GM12892 (cell line): Measurements from ENCODE around the gene ASIC2.

Experiments
- POLR2A ChIP-seq: IDR thresholded peaks from 2 replicates; pipeline ENCODE4 v1.6.1; 2011; ENCODE audit warnings: low read depth, low read length, control low read depth
- POLR2AphosphoS5 ChIP-seq: IDR thresholded peaks from 2 replicates; pipeline ENCODE4 v1.6.1; 2011; ENCODE audit warnings: low read depth, low read length, control low read depth

DNA sequence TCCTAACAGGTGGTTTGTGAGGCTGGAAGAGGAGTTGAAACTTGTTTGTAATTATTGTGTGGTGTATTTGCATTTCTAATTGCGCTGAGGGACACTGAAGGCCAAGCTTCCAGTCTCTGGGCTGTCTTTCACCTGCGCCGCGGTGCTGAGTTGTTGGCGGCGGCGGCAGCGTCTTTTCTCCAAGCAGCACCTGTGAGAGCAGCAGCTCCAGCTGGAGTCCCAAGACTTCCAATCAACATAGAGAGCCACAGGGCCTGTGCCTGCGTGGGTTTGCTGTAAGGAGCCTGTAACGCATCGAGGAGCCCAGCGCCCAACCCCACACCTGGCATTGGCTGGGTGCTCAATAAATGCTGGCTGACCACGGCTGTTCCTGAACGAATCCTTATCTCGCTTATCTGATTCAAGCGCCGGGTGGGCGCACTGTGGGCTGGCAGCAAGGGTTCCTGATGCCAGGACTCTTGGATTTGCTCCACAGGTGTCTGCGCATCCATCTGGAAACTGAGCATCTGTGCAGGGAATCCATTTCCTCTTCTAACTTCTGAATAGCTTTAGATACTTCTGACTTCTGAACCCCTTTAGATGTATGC, 138.1 kb downstream of the ASIC2 start:
- TF ChIP-seq POLR2A, result no peak
- TF ChIP-seq POLR2AphosphoS5, result no peak
